Measurements from ENCODE around the gene MT4.

Gene MT4

DNA sequence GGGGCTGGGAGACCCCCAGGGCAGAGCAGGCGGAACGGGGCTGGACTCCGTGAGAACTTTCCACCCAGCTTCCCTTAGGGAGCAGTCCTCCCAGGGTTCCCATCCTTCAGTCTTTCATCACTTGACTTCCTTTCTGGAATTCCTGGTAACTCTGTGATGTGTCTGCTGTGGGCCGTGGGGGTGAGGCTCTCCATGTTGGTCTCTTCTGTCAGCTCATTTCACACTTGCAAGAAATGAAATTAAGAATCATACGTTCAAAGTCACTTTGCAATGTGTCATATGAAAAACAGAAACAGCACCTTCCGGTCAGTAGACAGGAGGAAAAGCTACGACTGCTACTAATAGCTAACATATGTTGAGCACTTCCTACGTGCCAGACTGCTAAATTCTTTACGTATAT is 39.6 kb upstream of the MT4 start:
- no peak overlapping the region for H3K4me3 ChIP-seq
- no peak for DNase-seq (ENCODE audit: low spot score)
- H3K27ac ChIP-seq = no peak overlapping the region
- TF ChIP-seq, protein P1, sequence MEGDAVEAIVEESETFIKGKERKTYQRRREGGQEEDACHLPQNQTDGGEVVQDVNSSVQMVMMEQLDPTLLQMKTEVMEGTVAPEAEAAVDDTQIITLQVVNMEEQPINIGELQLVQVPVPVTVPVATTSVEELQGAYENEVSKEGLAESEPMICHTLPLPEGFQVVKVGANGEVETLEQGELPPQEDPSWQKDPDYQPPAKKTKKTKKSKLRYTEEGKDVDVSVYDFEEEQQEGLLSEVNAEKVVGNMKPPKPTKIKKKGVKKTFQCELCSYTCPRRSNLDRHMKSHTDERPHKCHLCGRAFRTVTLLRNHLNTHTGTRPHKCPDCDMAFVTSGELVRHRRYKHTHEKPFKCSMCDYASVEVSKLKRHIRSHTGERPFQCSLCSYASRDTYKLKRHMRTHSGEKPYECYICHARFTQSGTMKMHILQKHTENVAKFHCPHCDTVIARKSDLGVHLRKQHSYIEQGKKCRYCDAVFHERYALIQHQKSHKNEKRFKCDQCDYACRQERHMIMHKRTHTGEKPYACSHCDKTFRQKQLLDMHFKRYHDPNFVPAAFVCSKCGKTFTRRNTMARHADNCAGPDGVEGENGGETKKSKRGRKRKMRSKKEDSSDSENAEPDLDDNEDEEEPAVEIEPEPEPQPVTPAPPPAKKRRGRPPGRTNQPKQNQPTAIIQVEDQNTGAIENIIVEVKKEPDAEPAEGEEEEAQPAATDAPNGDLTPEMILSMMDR (IDR thresholded peaks at IDR 0.05) = no peak

DNA sequence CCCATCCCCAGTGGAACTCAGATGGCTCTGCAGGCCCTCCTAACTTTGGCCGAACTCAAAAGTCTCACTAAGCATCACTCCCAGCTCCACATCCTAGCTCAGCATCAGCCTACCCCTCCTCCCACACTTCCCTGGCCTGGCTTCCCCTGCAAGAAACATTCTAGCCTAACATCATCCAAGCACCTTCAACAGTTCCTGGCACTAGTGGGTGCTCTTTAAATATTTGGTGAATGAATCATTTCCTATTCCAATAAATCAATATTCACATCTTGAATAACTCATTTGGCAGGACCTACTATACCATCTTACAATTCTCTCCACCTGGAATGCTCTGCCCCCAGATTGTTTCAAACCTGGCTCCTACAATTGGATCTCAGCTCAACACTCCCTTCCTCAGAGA is 34.0 kb upstream of the MT4 start:
- no peak for DNase-seq (ENCODE audit: low spot score)

DNA sequence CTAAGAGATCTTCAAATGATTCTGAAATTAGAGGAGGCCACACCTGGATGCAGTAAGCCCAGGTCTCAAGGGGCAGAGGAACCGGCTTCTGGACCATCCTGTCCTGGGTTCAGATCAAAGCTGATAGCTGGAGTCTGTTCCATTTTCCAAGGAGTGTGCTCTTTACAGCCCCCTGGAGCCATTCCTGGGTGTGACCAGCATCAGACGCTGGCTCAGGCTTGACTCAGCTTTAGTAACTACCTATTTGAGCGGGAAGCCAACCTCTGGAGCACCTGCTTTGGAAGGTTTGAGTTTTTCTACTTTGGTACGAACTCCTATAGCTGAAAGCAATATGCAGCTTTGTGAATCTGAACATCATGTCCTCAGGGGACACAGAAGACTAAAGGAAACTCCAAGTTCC is 32.2 kb upstream of the MT4 start:
- no peak for DNase-seq (ENCODE audit: low spot score)
- Histone ChIP-seq H3K4me3 (no peak overlapping the region), H3K27ac (no peak overlapping the region)
- TF ChIP-seq, protein P1 (IDR thresholded peaks at IDR 0.05) = no peak

More for the DNA sequence above, 34.0 kb upstream of the MT4 start:
- H3K4me3 ChIP-seq = no peak overlapping the region
- TF ChIP-seq, protein P1 (IDR thresholded peaks at IDR 0.05) = no peak
- H3K27ac ChIP-seq = no peak overlapping the region

DNA sequence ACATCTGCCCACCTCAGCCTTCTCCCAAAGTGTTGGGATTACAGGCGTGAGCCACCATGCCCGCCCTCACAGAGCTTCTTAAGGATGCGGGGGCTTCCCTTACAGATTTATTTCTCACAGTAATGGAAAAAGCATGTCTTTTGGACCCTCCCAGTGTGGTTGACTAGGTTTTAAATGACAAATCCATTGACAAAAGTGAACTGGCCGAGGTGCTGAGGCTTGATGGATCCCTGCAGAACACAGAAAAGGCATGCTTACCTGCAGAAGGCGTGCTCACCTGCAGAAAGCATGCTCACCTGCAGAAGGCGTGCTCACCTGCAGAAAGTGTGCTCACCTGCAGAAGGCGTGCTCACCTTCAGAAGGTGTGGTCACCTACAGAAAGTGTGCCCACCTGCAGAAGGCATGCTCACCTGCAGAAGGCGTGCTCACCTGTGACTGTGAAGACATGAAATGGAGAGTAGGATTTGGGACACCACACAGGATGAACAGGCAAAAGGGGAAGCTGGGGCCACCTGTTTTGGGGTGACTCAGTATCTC is 30.0 kb upstream of the MT4 start:
- TF ChIP-seq, protein P1 (IDR thresholded peaks at IDR 0.05) = no peak
- no peak overlapping the region for H3K27ac ChIP-seq
- DNase-seq (ENCODE audit: low spot score) = no peak
- no peak overlapping the region for H3K4me3 ChIP-seq

DNA sequence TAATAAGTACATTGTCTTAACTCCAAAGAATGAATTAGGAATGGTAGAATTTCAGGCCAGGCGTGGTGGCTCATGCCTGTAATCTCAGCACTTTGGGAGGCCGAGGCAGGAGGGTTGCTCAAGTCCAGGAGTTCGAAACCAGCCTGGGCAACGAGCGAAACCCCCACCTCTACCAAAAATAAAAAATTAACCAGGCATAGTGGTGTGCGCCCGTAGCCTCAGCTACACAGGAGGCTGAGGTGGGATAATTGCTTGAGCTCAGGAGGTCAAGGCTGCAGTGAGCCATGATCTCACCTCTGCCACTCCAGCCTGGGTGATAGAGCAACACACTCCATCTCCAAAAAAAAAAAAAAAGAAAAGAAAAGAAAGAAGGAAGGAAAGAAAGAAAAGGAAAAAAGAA is 26.5 kb upstream of the MT4 start:
- TF ChIP-seq, protein P1 (IDR thresholded peaks at IDR 0.05) = no peak
- DNase-seq (ENCODE audit: low spot score) = no peak
- no peak overlapping the region for H3K27ac ChIP-seq
- no peak overlapping the region for H3K4me3 ChIP-seq

DNA sequence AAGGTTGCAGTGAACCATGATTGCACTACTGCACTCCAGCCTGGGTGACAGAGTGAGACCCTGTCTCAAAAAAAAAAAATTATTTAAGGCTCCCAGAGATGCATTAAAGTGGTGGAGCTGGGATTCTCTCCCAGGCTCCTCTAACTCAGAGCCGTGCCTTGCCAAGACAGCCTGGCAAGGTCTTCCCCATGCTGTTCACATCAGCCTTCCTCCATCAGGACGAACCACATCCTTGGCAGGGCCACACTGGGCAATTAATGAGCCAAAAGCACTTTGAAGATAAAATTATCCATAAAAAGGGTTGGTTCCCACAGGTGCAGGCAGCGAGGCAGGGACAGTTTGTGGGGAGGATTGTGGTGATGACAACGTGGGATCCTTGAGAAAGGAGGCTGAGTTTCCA is 25.2 kb upstream of the MT4 start:
- Histone ChIP-seq H3K4me3 (no peak overlapping the region), H3K27ac (peak overlapping the region in 1 of 2 donors; percentile 43)
- TF ChIP-seq, protein P1 (IDR thresholded peaks at IDR 0.05) = no peak
- DNase-seq (ENCODE audit: low spot score) = no peak

DNA sequence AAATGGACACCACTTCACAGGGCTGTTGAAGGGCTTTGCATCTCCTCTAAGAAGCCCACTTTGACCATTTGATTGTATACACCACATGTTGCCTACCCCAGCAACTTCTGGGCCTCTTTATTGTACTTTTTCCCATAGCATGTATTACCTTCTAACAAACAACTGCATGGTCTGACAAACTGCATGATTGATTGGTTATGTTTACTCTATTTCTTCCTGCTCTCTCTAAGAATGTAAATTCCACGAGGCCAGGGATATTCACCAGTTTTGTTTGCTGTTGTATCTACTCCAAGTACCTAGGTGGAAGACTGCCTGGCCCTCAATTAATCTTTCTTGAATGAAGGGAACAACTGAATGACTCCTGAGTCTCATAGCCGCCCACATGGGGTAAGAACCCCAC is 22.8 kb upstream of the MT4 start:
- DNase-seq (ENCODE audit: low spot score) = no peak
- Histone ChIP-seq H3K4me3 (no peak overlapping the region), H3K27ac (no peak overlapping the region)
- TF ChIP-seq, protein P1 (IDR thresholded peaks at IDR 0.05) = no peak
